Transverse colon (tissue), 4 donors: ENCODE results near the gene ATP8A1. TPM values are rescaled to one million over a fixed set of nuclear protein-coding genes. Genes with fewer than 3 reads are reported as not detected.

Source experiments
- DNase-seq: peaks from one replicate; pipeline ENCODE4 v3.0.0-alpha.2; 2019
- H3K27ac ChIP-seq, 4 donors: fragments of 200-600 bp; sonication (generic); 2 replicates each; pipeline ENCODE4 v1.5.1; 2016 to 2018; ENCODE audit warnings: inconsistent platforms in 4 of 4
- H3K27me3 ChIP-seq: fragments of 200-600 bp; sonication (generic); 2 replicates; pipeline ENCODE4 v1.5.1; 2017; ENCODE audit warnings: inconsistent platforms
- H3K36me3 ChIP-seq, 4 donors: fragments of 200-600 bp; sonication (generic); 2 replicates each; pipeline ENCODE4 v1.5.1; 2017 to 2019; ENCODE audit warnings: inconsistent platforms in 4 of 4
- H3K4me1 ChIP-seq, 4 donors: fragments of 200-600 bp; sonication (generic); 2 replicates each; pipeline ENCODE4 v1.5.1; 2017 to 2020; ENCODE audit warnings: inconsistent platforms in 4 of 4
- H3K4me3 ChIP-seq, 4 donors: fragments of 200-600 bp; sonication (generic); 1 replicate in 1 of 4; 2 replicates in 3 of 4; pipeline versions ENCODE4 v1.5.1 to v1.6.1; 2017 to 2019; ENCODE audit warnings: inconsistent platforms in 4 of 4
- H3K9me3 ChIP-seq, 2 donors: fragments of 200-600 bp; sonication (generic); 2 replicates each; pipeline ENCODE4 v1.5.1; 2017 to 2019; ENCODE audit warnings: inconsistent platforms in 2 of 2
- CTCF ChIP-seq, 5 experiments: fragments of 200-600 bp in 3 of 5; fragments of 450-650 bp in 2 of 5; sonication (generic) in 3 of 5; IDR thresholded peaks; 1 replicate in 2 of 5; 2 replicates in 3 of 5; pipeline ENCODE4 v1.5.1; 2016 to 2017; ENCODE audit warnings: antibody characterized with exemption in 5 of 5, inconsistent platforms in 3 of 5, mild to moderate bottlenecking in 2 of 5, moderate library complexity in 1 of 5
- EP300 ChIP-seq: sonication (generic); formaldehyde crosslinking; IDR thresholded peaks from one replicate; pipeline ENCODE4 v1.6.1; 2017; ENCODE audit warnings: antibody characterized with exemption, low read depth
- POLR2A ChIP-seq: fragments of 450-650 bp; IDR thresholded peaks from one replicate; pipeline ENCODE4 v1.6.1; 2016; ENCODE audit warnings: antibody characterized with exemption, mild to moderate bottlenecking, moderate library complexity
- POLR2AphosphoS5 ChIP-seq, 3 donors: sonication (generic); formaldehyde crosslinking; IDR thresholded peaks; one replicate each; pipeline ENCODE4 v1.6.1; 2016; ENCODE audit warnings: antibody characterized with exemption in 3 of 3
- WGBS, 2 donors: methylation state at CpG; one replicate each; pipeline ENCODE4 v1.1.5; 2018; ENCODE audit warnings: low coverage in 1 of 2; 5-methylcytosine and 5-hydroxymethylcytosine counted together
- in situ Hi-C, 4 donors: fragments of 200-750 bp; cut with MboI; loops; one replicate each; pipeline versions ENCODE4 v1.15.0 to v1.15.1; 2017; ENCODE audit warnings: low sequenced_read_pairs in 3 of 4, low pct_ligation_motif_present in 1 of 4, low pct_unique_long_range_greater_than_20kb in 1 of 4
- intact Hi-C: fragments of 100-400 bp; cut with DNase I; formaldehyde crosslinking; loops from one replicate; pipeline ENCODE4 v1.15.1; 2023; ENCODE audit warnings: low total_unique reads
- total RNA-seq, 4 donors: library from RNA; depleted of rRNA; stranded (reverse); fragments of >200 nt; gene quantifications; one replicate each; pipeline ENCODE4 v1.1.0, GENCODE V29; 2016

The ATP8A1 gene
- total RNA-seq, 4 donors from 2014 or later, result 72.2 to 255 (median 166) TPM

DNA sequence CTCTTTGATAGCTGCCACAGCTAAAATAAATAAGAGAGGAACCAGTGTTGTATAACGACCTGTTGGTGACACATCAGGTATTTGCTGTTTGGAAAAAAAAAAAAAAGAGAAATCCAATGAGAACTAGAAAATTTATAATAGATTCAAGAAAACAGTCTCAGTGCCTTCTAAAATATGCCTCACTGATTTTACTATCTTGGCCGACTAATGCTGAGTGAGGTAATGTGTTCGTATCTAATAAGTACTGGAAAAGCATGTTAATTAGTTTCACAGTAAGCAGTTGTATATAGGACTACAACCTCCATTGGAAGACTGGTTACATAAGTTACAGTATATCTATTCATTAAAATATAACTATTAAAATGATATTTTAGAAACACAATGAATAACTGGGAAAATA, 32.4 kb downstream of the ATP8A1 start:
- Histone ChIP-seq H3K27me3 (no peaks in the 10 kb centered on the region), H3K27ac (no peak overlapping the region), H3K9me3 (no peaks in the 10 kb centered on the region), H3K4me3 (no peak overlapping the region), H3K4me1 (peaks cover 0 to 42% (median 14%) of the 10 kb centered on the region in 4 donors), H3K36me3 (peaks cover 0 to 5% (median 2%) of the 10 kb centered on the region in 4 donors)
- TF ChIP-seq POLR2A (no peak), EP300 (no peak), POLR2AphosphoS5 (IDR thresholded peaks at IDR 0.05) (no peak), CTCF (IDR thresholded peaks at IDR 0.05) (no peak)
- no peak for DNase-seq
- 82 to 83% methylated on average over 3 of the region's 3 CpGs for WGBS, 2 donors
- in situ Hi-C loops, result no loop called here
- intact Hi-C loops, result no loop called here

GRCh38 chr4:42618023-42618422, 38.9 kb downstream of the ATP8A1 start:
- no peak overlapping the region for H3K4me3 ChIP-seq
- in situ Hi-C loops, result no loop called here
- H3K4me1 ChIP-seq, result peaks cover 0 to 24% (median 0%) of the 10 kb centered on the region in 4 donors
- peak in 1 of 3 donors; percentile 33 for TF ChIP-seq POLR2AphosphoS5 (IDR thresholded peaks at IDR 0.05)
- TF ChIP-seq POLR2A, result no peak
- TF ChIP-seq EP300, result no peak
- H3K27me3 ChIP-seq, result no peaks in the 10 kb centered on the region
- no peaks in the 10 kb centered on the region for H3K9me3 ChIP-seq
- H3K36me3 ChIP-seq, result peaks cover 0 to 10% (median 0%) of the 10 kb centered on the region in 4 donors
- peak overlapping the region; percentile 18 to 71 (median 44) for H3K27ac ChIP-seq
- 60 to 71% methylated on average over 2 of the region's 2 CpGs for whole genome bisulfite sequencing, 2 donors
- intact Hi-C loops, result no loop called here
- DNase-seq, result peak; percentile 57

DNA sequence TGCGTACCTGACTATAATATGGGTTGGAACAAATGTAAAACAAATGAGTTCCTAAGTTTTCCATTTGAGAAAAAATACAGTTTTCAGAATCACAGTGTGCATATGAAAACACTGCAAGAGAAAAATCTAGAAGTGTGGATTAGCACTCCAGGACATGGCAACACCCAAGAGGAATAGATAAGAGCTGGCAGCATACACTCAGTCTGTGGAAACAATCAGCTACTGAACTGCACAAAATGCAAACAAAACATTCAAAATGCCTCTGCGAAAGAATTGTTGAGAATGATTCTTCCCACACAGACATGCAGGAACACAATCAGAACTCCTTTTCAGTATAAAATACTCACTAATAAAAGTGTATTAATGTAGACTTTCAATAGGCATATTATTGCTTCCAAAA, 39.9 kb downstream of the ATP8A1 start:
- no peak for DNase-seq
- Histone ChIP-seq H3K27me3 (no peaks in the 10 kb centered on the region), H3K4me1 (peaks cover 0 to 24% (median 0%) of the 10 kb centered on the region in 4 donors), H3K9me3 (no peaks in the 10 kb centered on the region), H3K27ac (peak overlapping the region in 1 of 4 donors; percentile 19), H3K4me3 (no peak overlapping the region), H3K36me3 (peaks cover 0 to 10% (median 0%) of the 10 kb centered on the region in 4 donors)
- no peak for TF ChIP-seq POLR2AphosphoS5 (IDR thresholded peaks at IDR 0.05)
- no peak for TF ChIP-seq CTCF (IDR thresholded peaks at IDR 0.05)
- TF ChIP-seq EP300, result no peak
- TF ChIP-seq POLR2A, result no peak
- intact Hi-C loops, result no loop called here
- in situ Hi-C loops, result no loop called here
- WGBS, 2 donors, result 54 to 79% methylated on average over 2 of the region's 2 CpGs

GRCh38 chr4:42616572-42616971, 40.3 kb downstream of the ATP8A1 start:
- Histone ChIP-seq H3K4me1 (peaks cover 0 to 24% (median 0%) of the 10 kb centered on the region in 4 donors), H3K27ac (peak overlapping the region in 1 of 4 donors; percentile 19), H3K4me3 (no peak overlapping the region), H3K36me3 (peaks cover 0 to 10% (median 0%) of the 10 kb centered on the region in 4 donors), H3K27me3 (no peaks in the 10 kb centered on the region), H3K9me3 (no peaks in the 10 kb centered on the region)
- in situ Hi-C loops, result no loop called here
- intact Hi-C loops, result no loop called here
- TF ChIP-seq CTCF (IDR thresholded peaks at IDR 0.05), result no peak
- TF ChIP-seq POLR2AphosphoS5 (IDR thresholded peaks at IDR 0.05), result no peak
- TF ChIP-seq POLR2A, result no peak
- no peak for TF ChIP-seq EP300
- DNase-seq, result no peak
- 89 to 92% methylated on average over 3 to 6 of the region's 6 CpGs for WGBS, 2 donors
